ENCODE measurements around the gene ATE1.
"Not testable (repeated sequence)": the region's sequence is repeated elsewhere in the genome, so short reads cannot be mapped to it uniquely, and the experiment has no call there.

The ATE1 gene

GRCh38 chr10:121766426-121766825, 161.4 kb downstream of the ATE1 start:
- no peak for DNase-seq (ENCODE audit: low read depth)
- TF ChIP-seq CTCF (IDR thresholded peaks at IDR 0.05; ENCODE audit: low read length, missing control alignments) = no peak
- H3K4me3 ChIP-seq (replicated peaks; ENCODE audit: low read depth, low read length) = no peak overlapping the region

- DNase-seq (ENCODE audit: low read depth) = no peak
- TF ChIP-seq CTCF (IDR thresholded peaks at IDR 0.05; ENCODE audit: low read length, missing control alignments) = no peak
- no peak overlapping the region for H3K4me3 ChIP-seq (replicated peaks; ENCODE audit: low read depth, low read length)
These were observed 162.6 kb downstream of the ATE1 start for GRCh38 chr10:121765204-121765603.

GRCh38 chr10:121764233-121764942, 163.4 kb downstream of the ATE1 start:
- H3K4me3 ChIP-seq (replicated peaks; ENCODE audit: low read depth, low read length) = no peak overlapping the region
- no peak for DNase-seq (ENCODE audit: low read depth)
- no peak for TF ChIP-seq CTCF (IDR thresholded peaks at IDR 0.05; ENCODE audit: low read length, missing control alignments)

GRCh38 chr10:121757241-121757640, 170.6 kb downstream of the ATE1 start:
- H3K4me3 ChIP-seq (replicated peaks; ENCODE audit: low read depth, low read length); DNase-seq (ENCODE audit: low read depth): not testable (repeated sequence)

- not testable (repeated sequence) for H3K4me3 ChIP-seq (replicated peaks; ENCODE audit: low read depth, low read length); DNase-seq (ENCODE audit: low read depth)
These were observed 172.3 kb downstream of the ATE1 start for GRCh38 chr10:121755496-121755895.

- no peak for DNase-seq (ENCODE audit: low read depth)
- H3K4me3 ChIP-seq (replicated peaks; ENCODE audit: low read depth, low read length) = no peak overlapping the region
- no peak for TF ChIP-seq CTCF (IDR thresholded peaks at IDR 0.05; ENCODE audit: low read length, missing control alignments)
These were observed 173.2 kb downstream of the ATE1 start for GRCh38 chr10:121754666-121755065.

GRCh38 chr10:121753726-121754476, 173.9 kb downstream of the ATE1 start:
- TF ChIP-seq CTCF (IDR thresholded peaks at IDR 0.05; ENCODE audit: low read length, missing control alignments) = peak; percentile 51
- peak; percentile 80 for DNase-seq (ENCODE audit: low read depth)
- H3K4me3 ChIP-seq (replicated peaks; ENCODE audit: low read depth, low read length) = no peak overlapping the region

Data from fibroblast of pulmonary artery (primary cell).